Measurements from ENCODE around the gene PLEKHG4B.

PLEKHG4B gene

GRCh38 chr5:89337-90286 is 2.4 kb upstream of the PLEKHG4B start:
- no peak for FAIRE-seq
- TF ChIP-seq POLR2A (IDR thresholded peaks at IDR 0.05; ENCODE audit: low read depth, low read length) (no peak), POLR2AphosphoS5 (IDR thresholded peaks at IDR 0.05; ENCODE audit: low read depth, low read length) (no peak)
- no peak for DNase-seq (ENCODE audit: insufficient read length)

GRCh38 chr5:90590-91547 is 1.1 kb upstream of the PLEKHG4B start:
- FAIRE-seq (no peak), DNase-seq (ENCODE audit: insufficient read length) (no peak)
- no peak for TF ChIP-seq POLR2A (IDR thresholded peaks at IDR 0.05; ENCODE audit: low read depth, low read length)
- TF ChIP-seq TAF1 (IDR thresholded peaks at IDR 0.05; ENCODE audit: borderline replicate concordance, low read depth, low read length) = no peak
- no peak for TF ChIP-seq POLR2AphosphoS5 (IDR thresholded peaks at IDR 0.05; ENCODE audit: low read depth, low read length)

GRCh38 chr5:92401-93220 is 643 bp downstream of the PLEKHG4B start:
- no peak for FAIRE-seq
- TF ChIP-seq TAF1 (IDR thresholded peaks at IDR 0.05; ENCODE audit: borderline replicate concordance, low read depth, low read length) = no peak
- no peak for TF ChIP-seq POLR2A (IDR thresholded peaks at IDR 0.05; ENCODE audit: low read depth, low read length)
- no peak for TF ChIP-seq POLR2AphosphoS5 (IDR thresholded peaks at IDR 0.05; ENCODE audit: low read depth, low read length)
- no peak for DNase-seq (ENCODE audit: insufficient read length)

GRCh38 chr5:93221-93980 is 1.4 kb downstream of the PLEKHG4B start:
- FAIRE-seq (no peak), DNase-seq (ENCODE audit: insufficient read length) (no peak)
- TF ChIP-seq POLR2AphosphoS5 (IDR thresholded peaks at IDR 0.05; ENCODE audit: low read depth, low read length) (no peak), POLR2A (IDR thresholded peaks at IDR 0.05; ENCODE audit: low read depth, low read length) (no peak), TAF1 (IDR thresholded peaks at IDR 0.05; ENCODE audit: borderline replicate concordance, low read depth, low read length) (no peak)

GRCh38 chr5:94113-94892 is 2.3 kb downstream of the PLEKHG4B start:
- FAIRE-seq = no peak
- DNase-seq (ENCODE audit: insufficient read length) = no peak
- no peak for TF ChIP-seq TAF1 (IDR thresholded peaks at IDR 0.05; ENCODE audit: borderline replicate concordance, low read depth, low read length)

- no peak for FAIRE-seq
- DNase-seq (ENCODE audit: insufficient read length) = no peak
- TF ChIP-seq POLR2AphosphoS5 (IDR thresholded peaks at IDR 0.05; ENCODE audit: low read depth, low read length) (no peak), POLR2A (IDR thresholded peaks at IDR 0.05; ENCODE audit: low read depth, low read length) (no peak), TAF1 (IDR thresholded peaks at IDR 0.05; ENCODE audit: borderline replicate concordance, low read depth, low read length) (no peak)
Measured at GRCh38 chr5:95241-95980, 3.4 kb downstream of the PLEKHG4B start.

GRCh38 chr5:96976-97660 is 5.2 kb downstream of the PLEKHG4B start:
- DNase-seq (ENCODE audit: insufficient read length) (no peak), FAIRE-seq (no peak)
- TF ChIP-seq TAF1 (IDR thresholded peaks at IDR 0.05; ENCODE audit: borderline replicate concordance, low read depth, low read length) (no peak), POLR2A (IDR thresholded peaks at IDR 0.05; ENCODE audit: low read depth, low read length) (no peak), POLR2AphosphoS5 (IDR thresholded peaks at IDR 0.05; ENCODE audit: low read depth, low read length) (no peak)

- no peak for FAIRE-seq
- no peak for DNase-seq (ENCODE audit: insufficient read length)
- TF ChIP-seq POLR2AphosphoS5 (IDR thresholded peaks at IDR 0.05; ENCODE audit: low read depth, low read length) = no peak
- no peak for TF ChIP-seq TAF1 (IDR thresholded peaks at IDR 0.05; ENCODE audit: borderline replicate concordance, low read depth, low read length)
- TF ChIP-seq POLR2A (IDR thresholded peaks at IDR 0.05; ENCODE audit: low read depth, low read length) = no peak
Measured at GRCh38 chr5:99815-100214, 7.8 kb downstream of the PLEKHG4B start.
